Astrocyte of the spinal cord (primary cell): ENCODE measurements around the gene HK2.

Source experiments
- DNase-seq: peaks from one replicate; pipeline ENCODE4 v3.0.0; 2011; ENCODE audit warnings: low read depth, low spot score
- H3K4me3 ChIP-seq: 2 replicates; pipeline ENCODE4 v1.5.1; 2011; ENCODE audit warnings: low read depth, mild to moderate bottlenecking, low read length, moderate library complexity
- CTCF ChIP-seq: IDR thresholded peaks from 2 replicates; pipeline ENCODE4 v1.5.1; 2012; ENCODE audit warnings: low read depth, mild to moderate bottlenecking, low read length, inconsistent platforms
- in situ Hi-C: cut with HindIII; loops from 2 replicates; pipeline ENCODE4 v1.10.0; 2017; ENCODE audit warnings: low sequenced_read_pairs

HK2 gene

GRCh38 chr2:74881626-74882298 is 47.8 kb downstream of the HK2 start:
- no peak for TF ChIP-seq CTCF
- in situ Hi-C loops, result no loop called here
- H3K4me3 ChIP-seq, result no peak overlapping the region
- DNase-seq, result no peak

- TF ChIP-seq CTCF, result no peak
- DNase-seq, result no peak
- in situ Hi-C loops, result no loop called here
- H3K4me3 ChIP-seq, result no peak overlapping the region
These were observed 48.4 kb downstream of the HK2 start for GRCh38 chr2:74882299-74882687.

- TF ChIP-seq CTCF, result no peak
- in situ Hi-C loops, result no loop called here
- no peak for DNase-seq
- H3K4me3 ChIP-seq, result no peak overlapping the region
These were observed 49.1 kb downstream of the HK2 start for GRCh38 chr2:74883011-74883410.

GRCh38 chr2:74884118-74884762 is 50.3 kb downstream of the HK2 start:
- in situ Hi-C loops, result no loop called here
- TF ChIP-seq CTCF, result no peak
- DNase-seq, result no peak
- no peak overlapping the region for H3K4me3 ChIP-seq

GRCh38 chr2:74884866-74885265 is 50.9 kb downstream of the HK2 start:
- TF ChIP-seq CTCF, result no peak
- no peak for DNase-seq
- no peak overlapping the region for H3K4me3 ChIP-seq
- in situ Hi-C loops, result no loop called here

GRCh38 chr2:74886251-74886650 is 52.3 kb downstream of the HK2 start:
- in situ Hi-C loops, result no loop called here
- no peak for TF ChIP-seq CTCF
- no peak overlapping the region for H3K4me3 ChIP-seq
- DNase-seq, result no peak
